ENCODE data around the gene WASL. TPM values are rescaled to one million over a fixed set of nuclear protein-coding genes. Genes with fewer than 3 reads are reported as not detected.
"Not testable (repeated sequence)": the region's sequence is repeated elsewhere in the genome, so short reads cannot be mapped to it uniquely, and the experiment has no call there.

Gene WASL
- total RNA-seq, 3 donors from 2014 or later = 4.7 to 5.4 (median 5.3) TPM

GRCh38 chr7:123752534-123752933 lies 3.7 kb upstream of the WASL start:
- Mint-ChIP-seq H3K27me3 (ENCODE audit: low read depth) (no peaks in the 10 kb centered on the region), H3K4me1 (ENCODE audit: low read depth) (peaks cover 34% of the 10 kb centered on the region), H3K9me3 (no peaks in the 10 kb centered on the region), H3K4me3 (no peak overlapping the region), H3K36me3 (ENCODE audit: insufficient read depth) (no peaks in the 10 kb centered on the region)
- DNase-seq (no peak), ATAC-seq (no peak)

GRCh38 chr7:123751821-123752220 lies 3.0 kb upstream of the WASL start:
- DNase-seq = no peak
- H3K4me3 Mint-ChIP-seq = no peak overlapping the region

GRCh38 chr7:123750389-123751230 lies 1.8 kb upstream of the WASL start:
- no peaks in the 10 kb centered on the region for H3K9me3 Mint-ChIP-seq
- no peak for DNase-seq
- peak overlapping the region; percentile 50 for H3K4me3 Mint-ChIP-seq
- H3K4me1 Mint-ChIP-seq (ENCODE audit: low read depth) = peaks cover 52% of the 10 kb centered on the region
- no peaks in the 10 kb centered on the region for H3K27me3 Mint-ChIP-seq (ENCODE audit: low read depth)
- no peak for ATAC-seq
- peaks cover 5% of the 10 kb centered on the region for H3K36me3 Mint-ChIP-seq (ENCODE audit: insufficient read depth)

More at GRCh38 chr7:123751821-123752220, 3.0 kb upstream of the WASL start:
- H3K36me3 Mint-ChIP-seq (ENCODE audit: insufficient read depth) = peaks cover 1% of the 10 kb centered on the region
- no peaks in the 10 kb centered on the region for H3K9me3 Mint-ChIP-seq
- no peak for ATAC-seq
- no peaks in the 10 kb centered on the region for H3K27me3 Mint-ChIP-seq (ENCODE audit: low read depth)
- H3K4me1 Mint-ChIP-seq (ENCODE audit: low read depth) = peaks cover 41% of the 10 kb centered on the region

GRCh38 chr7:123749537-123749857 lies 694 bp upstream of the WASL start:
- peak overlapping the region; percentile 91 for H3K4me3 Mint-ChIP-seq
- DNase-seq (peak; percentile 15), ATAC-seq (peak; percentile 10 to 11)
- H3K36me3 Mint-ChIP-seq (ENCODE audit: insufficient read depth) = peaks cover 5% of the 10 kb centered on the region
- no peaks in the 10 kb centered on the region for H3K9me3 Mint-ChIP-seq
- H3K27me3 Mint-ChIP-seq (ENCODE audit: low read depth) = no peaks in the 10 kb centered on the region
- H3K4me1 Mint-ChIP-seq (ENCODE audit: low read depth) = peaks cover 56% of the 10 kb centered on the region

- H3K4me3 Mint-ChIP-seq = peak overlapping the region; percentile 91
- H3K9me3 Mint-ChIP-seq = no peaks in the 10 kb centered on the region
- peaks cover 65% of the 10 kb centered on the region for H3K4me1 Mint-ChIP-seq (ENCODE audit: low read depth)
- H3K36me3 Mint-ChIP-seq (ENCODE audit: insufficient read depth) = peaks cover 9% of the 10 kb centered on the region
- ATAC-seq = peak; percentile 35 to 36
- DNase-seq = no peak
- H3K27me3 Mint-ChIP-seq (ENCODE audit: low read depth) = no peaks in the 10 kb centered on the region
Observed at GRCh38 chr7:123748171-123748733, 551 bp downstream of the WASL start.

- no peaks in the 10 kb centered on the region for H3K9me3 Mint-ChIP-seq
- H3K4me3 Mint-ChIP-seq = peak overlapping the region; percentile 91
- H3K27me3 Mint-ChIP-seq (ENCODE audit: low read depth) = no peaks in the 10 kb centered on the region
- DNase-seq (no peak), ATAC-seq (no peak)
- peaks cover 10% of the 10 kb centered on the region for H3K36me3 Mint-ChIP-seq (ENCODE audit: insufficient read depth)
- peaks cover 70% of the 10 kb centered on the region for H3K4me1 Mint-ChIP-seq (ENCODE audit: low read depth)
Observed at GRCh38 chr7:123747620-123748141, 1.1 kb downstream of the WASL start.

GRCh38 chr7:123746931-123747488 lies 1.8 kb downstream of the WASL start:
- peaks cover 10% of the 10 kb centered on the region for H3K36me3 Mint-ChIP-seq (ENCODE audit: insufficient read depth)
- H3K4me1 Mint-ChIP-seq (ENCODE audit: low read depth) = peaks cover 72% of the 10 kb centered on the region
- no peaks in the 10 kb centered on the region for H3K9me3 Mint-ChIP-seq
- ATAC-seq (no peak), DNase-seq (no peak)
- H3K27me3 Mint-ChIP-seq (ENCODE audit: low read depth) = no peaks in the 10 kb centered on the region
- peak overlapping the region; percentile 91 for H3K4me3 Mint-ChIP-seq

GRCh38 chr7:123746055-123746454 lies 2.7 kb downstream of the WASL start:
- no peaks in the 10 kb centered on the region for H3K9me3 Mint-ChIP-seq
- H3K27me3 Mint-ChIP-seq (ENCODE audit: low read depth) = no peaks in the 10 kb centered on the region
- DNase-seq (no peak), ATAC-seq (no peak)
- peaks cover 10% of the 10 kb centered on the region for H3K36me3 Mint-ChIP-seq (ENCODE audit: insufficient read depth)
- peaks cover 67% of the 10 kb centered on the region for H3K4me1 Mint-ChIP-seq (ENCODE audit: low read depth)
- H3K4me3 Mint-ChIP-seq = peak overlapping the region; percentile 91

- DNase-seq (no peak), ATAC-seq (no peak)
- Mint-ChIP-seq H3K36me3 (ENCODE audit: insufficient read depth) (peaks cover 10% of the 10 kb centered on the region), H3K4me1 (ENCODE audit: low read depth) (peaks cover 69% of the 10 kb centered on the region), H3K27me3 (ENCODE audit: low read depth) (no peaks in the 10 kb centered on the region), H3K4me3 (no peak overlapping the region), H3K9me3 (no peaks in the 10 kb centered on the region)
Observed at GRCh38 chr7:123745437-123745836, 3.4 kb downstream of the WASL start.

GRCh38 chr7:123744416-123744815 lies 4.4 kb downstream of the WASL start:
- Mint-ChIP-seq H3K4me3 (no peak overlapping the region), H3K36me3 (ENCODE audit: insufficient read depth) (peaks cover 10% of the 10 kb centered on the region)
- ATAC-seq = no peak

GRCh38 chr7:123741940-123742339 lies 6.9 kb downstream of the WASL start:
- DNase-seq (no peak), ATAC-seq (no peak)
- peaks cover 60% of the 10 kb centered on the region for H3K4me1 Mint-ChIP-seq (ENCODE audit: low read depth)

More at GRCh38 chr7:123744416-123744815, 4.4 kb downstream of the WASL start:
- H3K4me1 Mint-ChIP-seq (ENCODE audit: low read depth) = peaks cover 65% of the 10 kb centered on the region
- H3K27me3 Mint-ChIP-seq (ENCODE audit: low read depth) = no peaks in the 10 kb centered on the region
- H3K9me3 Mint-ChIP-seq = no peaks in the 10 kb centered on the region
- DNase-seq = no peak

GRCh38 chr7:123738808-123739207 lies 10.0 kb downstream of the WASL start:
- ATAC-seq (no peak), DNase-seq (no peak)
- no peak overlapping the region for H3K4me3 Mint-ChIP-seq
- H3K4me1 Mint-ChIP-seq (ENCODE audit: low read depth) = peaks cover 35% of the 10 kb centered on the region
- H3K27me3 Mint-ChIP-seq (ENCODE audit: low read depth) = no peaks in the 10 kb centered on the region
- H3K9me3 Mint-ChIP-seq = peaks cover 9% of the 10 kb centered on the region
- peaks cover 26% of the 10 kb centered on the region for H3K36me3 Mint-ChIP-seq (ENCODE audit: insufficient read depth)

More at GRCh38 chr7:123741940-123742339, 6.9 kb downstream of the WASL start:
- H3K4me3 Mint-ChIP-seq = no peak overlapping the region
- H3K9me3 Mint-ChIP-seq = no peaks in the 10 kb centered on the region
- no peaks in the 10 kb centered on the region for H3K27me3 Mint-ChIP-seq (ENCODE audit: low read depth)
- peaks cover 16% of the 10 kb centered on the region for H3K36me3 Mint-ChIP-seq (ENCODE audit: insufficient read depth)

GRCh38 chr7:123738356-123738755 lies 10.4 kb downstream of the WASL start:
- no peak overlapping the region for H3K4me3 Mint-ChIP-seq
- no peak for ATAC-seq
- H3K9me3 Mint-ChIP-seq = peaks cover 9% of the 10 kb centered on the region
- H3K27me3 Mint-ChIP-seq (ENCODE audit: low read depth) = no peaks in the 10 kb centered on the region
- H3K36me3 Mint-ChIP-seq (ENCODE audit: insufficient read depth) = peaks cover 28% of the 10 kb centered on the region
- peaks cover 35% of the 10 kb centered on the region for H3K4me1 Mint-ChIP-seq (ENCODE audit: low read depth)
- DNase-seq = no peak

- not testable (repeated sequence) for H3K4me3 Mint-ChIP-seq; H3K27me3 Mint-ChIP-seq (ENCODE audit: low read depth); ATAC-seq; DNase-seq
- Mint-ChIP-seq H3K9me3 (peaks cover 15% of the 10 kb centered on the region), H3K4me1 (ENCODE audit: low read depth) (peaks cover 32% of the 10 kb centered on the region), H3K36me3 (ENCODE audit: insufficient read depth) (peaks cover 33% of the 10 kb centered on the region)
Observed at GRCh38 chr7:123737168-123737674, 11.6 kb downstream of the WASL start.

Measured in activated T-cell treated with anti-CD3 and anti-CD28 coated beads, Interleukin-2, amount 50 U/mL, for 4 hours (primary cell).